GM12892 (cell line): Measurements from ENCODE around the gene ZER1.

ENCODE experiments used
- POLR2A ChIP-seq: IDR thresholded peaks from 2 replicates; pipeline ENCODE4 v1.6.1; 2011; ENCODE audit warnings: low read depth, low read length, control low read depth
- POLR2AphosphoS5 ChIP-seq: IDR thresholded peaks from 2 replicates; pipeline ENCODE4 v1.6.1; 2011; ENCODE audit warnings: low read depth, low read length, control low read depth

DNA sequence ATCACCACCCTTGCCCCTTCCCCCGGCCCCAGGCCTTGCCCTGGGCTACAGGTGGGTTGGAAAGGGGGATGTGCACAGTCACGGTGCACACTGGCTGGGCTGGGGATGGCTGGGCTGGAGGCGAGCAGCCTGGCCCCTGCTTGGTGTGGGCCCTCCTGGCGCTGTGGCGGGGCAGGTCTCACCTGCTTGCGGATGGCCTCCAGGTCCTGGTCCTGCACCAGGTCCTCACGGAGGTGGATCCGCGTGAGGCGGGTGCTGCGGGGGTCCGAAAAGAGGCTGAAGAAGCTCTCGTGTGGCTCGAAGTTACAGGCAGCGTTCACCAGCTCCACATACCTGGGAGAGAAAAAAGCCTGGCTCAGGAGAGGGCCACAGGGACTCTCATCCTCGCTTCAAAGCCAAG lies 18.1 kb downstream of the ZER1 start:
- no peak for TF ChIP-seq POLR2AphosphoS5
- no peak for TF ChIP-seq POLR2A
